ENCODE data around the gene DNAH11. TPM values are rescaled to one million over a fixed set of nuclear protein-coding genes. Genes with fewer than 3 reads are reported as not detected.

DNAH11 gene
- total and polyA plus RNA-seq, 2 of the 8 experiments (the other 6 are each of a cell fraction or from before 2014, with no cell fraction given) = 1.8 to 4.9 TPM

DNA sequence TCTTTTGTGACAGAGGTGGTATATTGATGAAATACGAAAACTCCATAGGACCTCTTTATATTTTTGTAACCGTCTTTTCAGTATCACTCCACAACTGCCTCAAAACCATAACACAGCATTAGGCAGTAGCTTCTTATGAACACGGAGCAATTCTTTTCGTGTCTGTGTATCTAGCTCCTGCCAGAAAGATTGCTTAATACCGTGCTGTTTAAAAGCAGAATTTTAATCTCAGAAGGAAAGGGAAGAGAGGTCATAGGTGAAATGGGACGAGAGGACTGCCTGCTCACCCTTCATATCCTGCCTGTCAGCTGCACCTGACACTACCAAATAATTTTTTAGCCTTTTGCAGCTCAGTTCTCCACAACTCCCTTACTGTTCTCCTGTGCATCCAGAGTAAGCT lies 200.7 kb downstream of the DNAH11 start (continued):
- no peak for TF ChIP-seq HDAC2 (IDR thresholded peaks at IDR 0.05; ENCODE audit: borderline replicate concordance in 1 of 2, low read depth in 2 of 2, low read length in 2 of 2)
- TF ChIP-seq ASH2L (IDR thresholded peaks at IDR 0.05; ENCODE audit: low read length) = no peak
- TF ChIP-seq, protein P1, sequence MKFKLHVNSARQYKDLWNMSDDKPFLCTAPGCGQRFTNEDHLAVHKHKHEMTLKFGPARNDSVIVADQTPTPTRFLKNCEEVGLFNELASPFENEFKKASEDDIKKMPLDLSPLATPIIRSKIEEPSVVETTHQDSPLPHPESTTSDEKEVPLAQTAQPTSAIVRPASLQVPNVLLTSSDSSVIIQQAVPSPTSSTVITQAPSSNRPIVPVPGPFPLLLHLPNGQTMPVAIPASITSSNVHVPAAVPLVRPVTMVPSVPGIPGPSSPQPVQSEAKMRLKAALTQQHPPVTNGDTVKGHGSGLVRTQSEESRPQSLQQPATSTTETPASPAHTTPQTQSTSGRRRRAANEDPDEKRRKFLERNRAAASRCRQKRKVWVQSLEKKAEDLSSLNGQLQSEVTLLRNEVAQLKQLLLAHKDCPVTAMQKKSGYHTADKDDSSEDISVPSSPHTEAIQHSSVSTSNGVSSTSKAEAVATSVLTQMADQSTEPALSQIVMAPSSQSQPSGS (IDR thresholded peaks at IDR 0.05; ENCODE audit: low read length) = no peak
- TF ChIP-seq SIN3A (conservative IDR thresholded peaks at IDR 0.05 in 1 of 2, IDR thresholded peaks at IDR 0.05 in 1 of 2; ENCODE audit: low read depth in 1 of 2, low read length in 2 of 2) = no peak
- TF ChIP-seq NRF1 (IDR thresholded peaks at IDR 0.05; ENCODE audit: low read depth, low read length) = no peak
- TF ChIP-seq MAFK (IDR thresholded peaks at IDR 0.05; ENCODE audit: low read depth, low read length) = no peak
- TF ChIP-seq GTF2F1 (IDR thresholded peaks at IDR 0.05; ENCODE audit: borderline replicate concordance, low read depth, low read length) = no peak
- TF ChIP-seq RXRA (IDR thresholded peaks at IDR 0.05; ENCODE audit: insufficient read depth, low read depth, low read length) = no peak
